Esophagus muscularis mucosa (tissue), 3 donors: ENCODE measurements around the gene DMRTC1.
"Not testable (repeated sequence)": the region's sequence is repeated elsewhere in the genome, so short reads cannot be mapped to it uniquely, and the experiment has no call there.

ENCODE experiments used
- CTCF ChIP-seq, 3 experiments: fragments of 200-600 bp in 2 of 3; fragments of 450-650 bp in 1 of 3; sonication (generic) in 2 of 3; IDR thresholded peaks; one replicate each; pipeline ENCODE4 v1.5.1; 2017 to 2019; ENCODE audit warnings: antibody characterized with exemption in 3 of 3, mild to moderate bottlenecking in 2 of 3, moderate library complexity in 1 of 3
- POLR2A ChIP-seq: fragments of 450-650 bp; IDR thresholded peaks from one replicate; pipeline ENCODE4 v1.6.1; 2017; ENCODE audit warnings: antibody characterized with exemption, moderate library complexity, mild to moderate bottlenecking, low read depth

GRCh38 chrX:72943035-72943818, 410 bp downstream of the DMRTC1 start:
- not testable (repeated sequence) for TF ChIP-seq CTCF (IDR thresholded peaks at IDR 0.05); POLR2A
